ENCODE data around the gene NAT14.

DNA sequence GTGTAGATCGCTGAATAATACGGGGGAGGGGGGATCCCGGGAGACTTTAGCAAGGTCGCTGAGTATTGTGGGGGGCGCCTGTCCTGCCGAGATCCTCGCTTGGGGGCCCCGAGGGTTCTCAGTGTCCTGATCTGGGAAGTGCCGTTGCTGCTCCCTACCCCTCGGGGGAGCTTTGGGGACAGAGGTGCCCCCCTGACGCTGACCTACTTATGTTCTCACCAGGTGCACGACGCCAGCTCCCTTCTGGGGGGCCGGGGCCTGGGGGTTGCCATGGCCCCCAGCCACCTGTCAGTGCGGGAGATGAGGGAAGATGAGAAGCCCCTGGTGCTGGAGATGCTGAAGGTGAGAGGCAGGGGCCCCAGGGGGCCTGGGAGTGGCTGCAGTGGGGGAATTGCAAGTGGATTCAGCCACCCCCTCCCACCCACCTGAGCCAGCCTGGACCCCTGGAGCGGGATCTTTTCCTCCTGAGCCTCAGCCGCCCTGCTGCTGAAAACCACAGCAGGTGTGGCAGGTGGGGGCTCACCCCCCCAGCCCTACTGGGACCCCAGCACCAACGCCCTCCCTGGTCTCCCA is 537 bp downstream of the NAT14 start:
- TF ChIP-seq, protein P1, sequence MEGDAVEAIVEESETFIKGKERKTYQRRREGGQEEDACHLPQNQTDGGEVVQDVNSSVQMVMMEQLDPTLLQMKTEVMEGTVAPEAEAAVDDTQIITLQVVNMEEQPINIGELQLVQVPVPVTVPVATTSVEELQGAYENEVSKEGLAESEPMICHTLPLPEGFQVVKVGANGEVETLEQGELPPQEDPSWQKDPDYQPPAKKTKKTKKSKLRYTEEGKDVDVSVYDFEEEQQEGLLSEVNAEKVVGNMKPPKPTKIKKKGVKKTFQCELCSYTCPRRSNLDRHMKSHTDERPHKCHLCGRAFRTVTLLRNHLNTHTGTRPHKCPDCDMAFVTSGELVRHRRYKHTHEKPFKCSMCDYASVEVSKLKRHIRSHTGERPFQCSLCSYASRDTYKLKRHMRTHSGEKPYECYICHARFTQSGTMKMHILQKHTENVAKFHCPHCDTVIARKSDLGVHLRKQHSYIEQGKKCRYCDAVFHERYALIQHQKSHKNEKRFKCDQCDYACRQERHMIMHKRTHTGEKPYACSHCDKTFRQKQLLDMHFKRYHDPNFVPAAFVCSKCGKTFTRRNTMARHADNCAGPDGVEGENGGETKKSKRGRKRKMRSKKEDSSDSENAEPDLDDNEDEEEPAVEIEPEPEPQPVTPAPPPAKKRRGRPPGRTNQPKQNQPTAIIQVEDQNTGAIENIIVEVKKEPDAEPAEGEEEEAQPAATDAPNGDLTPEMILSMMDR (IDR thresholded peaks at IDR 0.05; ENCODE audit: borderline replicate concordance, extremely low read depth, low read length, poor library complexity, severe bottlenecking): peak; percentile 11
- TF ChIP-seq EZH2 (IDR thresholded peaks at IDR 0.05; ENCODE audit: borderline replicate concordance, low read depth, low read length, severe bottlenecking): no peak
